ENCODE measurements around the gene DRC7.
"Not testable (repeated sequence)": the region's sequence is repeated elsewhere in the genome, so short reads cannot be mapped to it uniquely, and the experiment has no call there.

The DRC7 gene

GRCh38 chr16:57765160-57765728, 70.6 kb downstream of the DRC7 start:
- no peak for DNase-seq

GRCh38 chr16:57766714-57767348, 72.2 kb downstream of the DRC7 start:
- no peak for DNase-seq

- no peak for DNase-seq
These were observed 75.0 kb downstream of the DRC7 start for GRCh38 chr16:57769541-57770145.

- no peak for DNase-seq
These were observed 75.8 kb downstream of the DRC7 start for GRCh38 chr16:57770361-57770760.

GRCh38 chr16:57771141-57771785, 76.7 kb downstream of the DRC7 start:
- no peak for DNase-seq

GRCh38 chr16:57773019-57773418, 78.4 kb downstream of the DRC7 start:
- no peak for DNase-seq

- no peak for DNase-seq
These were observed 79.2 kb downstream of the DRC7 start for GRCh38 chr16:57773655-57774295.

GRCh38 chr16:57774705-57775285, 80.2 kb downstream of the DRC7 start:
- no peak for DNase-seq

- no peak for DNase-seq
These were observed 81.3 kb downstream of the DRC7 start for GRCh38 chr16:57775661-57776469.

- no peak for DNase-seq
These were observed 84.1 kb downstream of the DRC7 start for GRCh38 chr16:57778658-57779057.

GRCh38 chr16:57779836-57780235, 85.2 kb downstream of the DRC7 start:
- not testable (repeated sequence) for DNase-seq

GRCh38 chr16:57781349-57781740, 86.7 kb downstream of the DRC7 start:
- DNase-seq, result no peak
